GM21381 (cell line): ENCODE data around the gene MPRIP.
"Not testable (repeated sequence)": the region's sequence is repeated elsewhere in the genome, so short reads cannot be mapped to it uniquely, and the experiment has no call there.

Experiments
- ATAC-seq: cut with Tn5 transposase; IDR thresholded peaks from one replicate; pipeline ENCODE4 v1.9.1; 2021; ENCODE audit warnings: mild to moderate bottlenecking, moderate library complexity; ENCODE audit not compliant: unreplicated experiment

MPRIP gene

GRCh38 chr17:17125136-17126084, 83.2 kb downstream of the MPRIP start:
- no peak for ATAC-seq

- no peak for ATAC-seq
Observed at GRCh38 chr17:17126131-17127110, 84.2 kb downstream of the MPRIP start.

DNA sequence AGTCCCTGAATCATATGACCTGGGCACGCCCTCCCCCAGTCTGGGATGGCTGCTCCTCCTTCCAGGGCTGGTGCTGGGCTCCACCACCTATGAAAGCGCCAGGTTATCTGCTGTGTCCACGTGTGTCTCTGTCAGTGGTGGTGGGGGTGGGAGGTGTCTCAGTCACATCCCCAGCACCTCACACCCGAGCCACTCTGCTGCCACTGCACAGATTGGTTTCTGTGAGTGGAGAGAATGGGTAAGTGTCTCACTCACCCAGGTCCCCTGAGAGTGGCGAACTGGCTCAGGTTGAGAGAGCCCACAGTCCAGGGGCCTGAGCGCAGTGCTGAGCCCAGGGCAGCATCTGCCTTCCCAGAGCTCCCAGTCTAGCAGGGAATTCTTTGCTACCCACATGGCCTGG, 84.9 kb downstream of the MPRIP start:
- no peak for ATAC-seq

DNA sequence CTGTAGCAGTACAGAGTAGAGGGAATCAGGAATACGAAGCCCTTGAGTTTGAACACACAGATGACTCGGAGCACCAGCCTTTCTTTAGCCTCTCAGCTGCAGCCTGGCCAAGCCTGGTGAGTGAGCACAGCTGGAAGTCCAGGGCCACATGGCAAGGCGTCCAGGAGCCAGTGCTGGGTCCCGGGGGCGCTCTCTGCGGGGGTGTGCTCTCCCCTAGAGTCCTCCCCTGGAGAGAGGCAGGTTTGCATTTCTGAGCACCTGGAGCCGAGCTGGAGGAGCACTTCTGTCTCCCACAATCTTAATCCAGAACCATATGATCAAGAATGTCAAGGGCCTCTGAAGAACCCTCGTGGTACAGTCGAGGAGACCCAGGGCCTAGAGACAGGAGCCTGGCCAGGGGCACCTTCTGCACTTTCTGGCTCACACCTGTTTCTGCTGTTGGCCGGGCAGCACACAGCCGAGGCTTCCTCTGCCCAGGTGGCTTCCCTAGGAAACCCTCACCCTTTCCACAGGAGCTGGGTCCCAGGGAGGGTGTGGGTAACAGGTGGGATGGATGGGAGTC, 85.6 kb downstream of the MPRIP start:
- ATAC-seq = no peak

DNA sequence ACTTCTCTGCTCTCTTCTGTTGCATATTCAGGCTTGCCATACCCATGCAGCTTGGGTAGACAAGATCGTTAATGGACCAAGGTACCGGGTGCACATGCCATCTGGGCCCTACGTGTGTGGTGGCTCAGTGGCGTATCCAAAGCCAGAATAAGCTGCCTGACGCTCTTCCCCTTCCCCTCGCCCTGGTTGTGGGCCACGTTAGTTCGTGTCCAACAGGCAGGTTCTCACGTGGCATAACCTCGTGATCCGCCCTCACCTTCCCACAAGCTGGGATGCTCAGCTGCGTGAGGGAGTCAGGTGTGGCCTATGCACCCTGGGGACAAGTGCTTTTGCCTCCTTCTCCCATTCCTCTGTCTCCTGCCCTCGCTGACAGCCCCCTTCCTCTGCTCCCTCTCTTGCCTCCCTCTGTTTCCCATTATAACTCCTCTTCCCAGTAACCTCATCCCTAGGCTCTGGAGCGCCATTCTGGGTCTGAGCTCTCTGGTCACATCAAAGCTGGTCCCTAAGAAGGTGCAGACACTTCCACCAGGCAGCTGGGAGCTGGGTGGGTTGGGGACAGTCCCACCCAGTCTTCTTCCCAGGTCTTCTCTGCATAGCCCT, 86.3 kb downstream of the MPRIP start:
- ATAC-seq = no peak

- ATAC-seq = no peak
Observed at GRCh38 chr17:17129466-17129865, 87.2 kb downstream of the MPRIP start.

GRCh38 chr17:17130077-17130844, 88.0 kb downstream of the MPRIP start:
- no peak for ATAC-seq

- ATAC-seq = no peak
Observed at GRCh38 chr17:17131839-17132238, 89.6 kb downstream of the MPRIP start.

GRCh38 chr17:17132746-17133145, 90.5 kb downstream of the MPRIP start:
- ATAC-seq = no peak

DNA sequence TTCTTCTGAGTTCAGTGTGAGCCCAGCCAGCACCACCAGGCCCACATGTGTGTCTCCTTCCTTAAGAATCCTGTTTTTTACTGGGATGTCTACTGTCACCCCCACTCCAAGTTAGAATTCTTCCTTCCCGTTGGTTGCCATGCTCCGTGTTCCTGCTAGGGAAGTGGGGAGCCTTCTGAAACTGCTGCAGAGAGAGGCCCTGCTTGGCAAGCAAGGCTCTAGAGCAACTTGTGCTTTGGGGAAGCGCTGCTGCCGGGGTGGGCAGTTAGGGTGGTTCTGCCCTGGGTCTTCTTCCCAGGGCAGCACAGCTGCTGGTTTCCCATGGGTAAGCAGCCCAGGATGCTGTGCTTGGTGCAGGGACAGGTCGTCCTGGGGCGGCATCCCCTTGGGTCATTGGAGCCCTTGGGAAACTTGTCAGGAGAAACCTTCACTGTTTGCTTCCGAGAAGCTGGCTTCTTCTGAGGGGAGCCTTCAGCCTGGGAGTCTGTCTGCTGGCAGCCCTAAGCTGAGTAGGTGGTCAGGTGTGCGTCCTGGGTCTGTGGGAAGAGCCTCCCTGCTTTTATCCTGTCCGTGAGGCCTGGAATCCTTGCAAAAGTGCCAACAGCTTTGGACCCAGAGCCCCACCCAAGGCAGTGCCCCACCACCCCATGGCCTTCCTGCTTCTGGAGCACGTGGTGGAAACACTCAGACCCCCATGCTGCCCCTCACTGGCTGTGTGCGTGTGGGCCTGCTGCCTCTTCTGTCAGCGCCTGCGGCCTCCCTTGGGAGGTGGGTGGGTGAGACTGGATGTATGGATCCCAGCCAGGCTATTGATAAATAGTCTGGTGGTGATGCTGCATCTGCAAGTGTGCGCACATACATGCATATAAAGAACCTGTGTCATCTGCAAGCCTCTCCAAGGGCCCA, 92.0 kb downstream of the MPRIP start:
- ATAC-seq = no peak

DNA sequence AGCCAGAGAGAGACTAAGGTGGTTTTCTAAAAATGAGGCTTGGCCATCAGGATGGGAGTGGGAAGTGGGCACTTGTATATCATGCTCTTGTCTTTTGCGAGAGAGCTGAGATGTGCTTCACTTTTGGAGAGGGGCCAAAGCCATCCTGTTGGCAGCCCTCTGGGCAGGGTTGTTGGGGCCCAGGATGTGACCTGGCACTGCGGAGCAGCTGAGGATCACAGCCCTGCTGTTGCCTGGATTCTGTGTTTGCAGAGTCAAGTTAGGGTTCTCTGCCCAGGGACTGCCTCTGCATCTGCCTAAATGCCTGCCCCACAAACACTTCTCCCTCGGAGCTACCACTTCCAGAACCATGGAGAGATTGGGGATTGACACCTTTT, 92.7 kb downstream of the MPRIP start:
- no peak for ATAC-seq

DNA sequence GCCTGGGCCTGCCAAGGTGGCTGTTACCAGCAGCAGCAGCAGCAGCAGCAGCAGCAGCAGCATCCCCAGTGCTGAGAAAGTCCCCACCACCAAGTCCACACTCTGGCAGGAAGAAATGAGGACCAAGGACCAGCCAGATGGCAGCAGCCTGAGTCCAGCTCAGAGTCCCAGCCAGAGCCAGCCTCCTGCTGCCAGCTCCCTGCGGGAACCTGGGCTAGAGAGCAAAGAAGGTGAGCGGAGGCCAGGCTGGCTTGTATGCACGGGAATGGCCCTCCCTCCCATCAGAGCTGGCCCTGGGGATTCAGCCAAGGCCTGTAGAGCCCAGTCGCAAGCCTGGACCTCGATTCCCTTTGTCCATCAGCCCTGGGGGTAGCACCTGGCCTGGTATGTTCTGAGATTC, 94.0 kb downstream of the MPRIP start:
- not testable (repeated sequence) for ATAC-seq

DNA sequence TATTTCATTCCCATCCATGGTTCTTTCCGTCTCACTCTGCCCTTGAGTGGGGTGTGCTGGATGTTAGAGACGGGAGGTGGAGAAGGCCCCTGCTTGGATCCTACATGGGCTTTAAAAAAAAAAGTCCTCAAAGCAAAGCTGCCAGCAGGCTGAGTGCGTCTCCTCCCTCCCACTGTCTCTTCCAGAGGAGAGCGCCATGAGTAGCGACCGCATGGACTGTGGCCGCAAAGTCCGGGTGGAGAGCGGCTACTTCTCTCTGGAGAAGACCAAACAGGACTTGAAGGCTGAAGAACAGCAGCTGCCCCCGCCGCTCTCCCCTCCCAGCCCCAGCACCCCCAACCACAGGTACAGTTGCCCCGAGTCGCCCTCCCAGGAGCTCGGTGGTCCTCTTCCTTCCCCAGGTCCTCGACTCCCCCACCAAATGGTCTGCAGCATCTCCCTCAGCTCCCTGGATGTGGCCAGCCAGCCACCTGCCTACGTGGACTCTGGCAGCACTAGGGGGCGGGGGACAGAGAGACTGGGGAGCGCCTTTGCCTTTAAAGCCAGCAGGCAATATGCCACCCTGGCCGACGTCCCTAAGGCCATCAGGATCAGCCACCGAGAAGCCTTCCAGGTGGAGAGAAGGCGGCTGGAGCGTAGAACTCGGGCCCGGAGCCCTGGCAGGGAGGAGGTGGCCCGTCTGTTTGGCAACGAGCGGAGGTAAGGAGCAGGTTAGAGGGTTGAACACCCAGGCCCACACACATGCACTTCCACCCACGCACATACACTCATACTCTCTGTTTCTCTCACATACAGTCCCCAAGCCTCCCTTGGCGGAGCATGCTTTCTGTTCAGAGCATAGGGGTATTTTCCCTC, 95.7 kb downstream of the MPRIP start:
- no peak for ATAC-seq

DNA sequence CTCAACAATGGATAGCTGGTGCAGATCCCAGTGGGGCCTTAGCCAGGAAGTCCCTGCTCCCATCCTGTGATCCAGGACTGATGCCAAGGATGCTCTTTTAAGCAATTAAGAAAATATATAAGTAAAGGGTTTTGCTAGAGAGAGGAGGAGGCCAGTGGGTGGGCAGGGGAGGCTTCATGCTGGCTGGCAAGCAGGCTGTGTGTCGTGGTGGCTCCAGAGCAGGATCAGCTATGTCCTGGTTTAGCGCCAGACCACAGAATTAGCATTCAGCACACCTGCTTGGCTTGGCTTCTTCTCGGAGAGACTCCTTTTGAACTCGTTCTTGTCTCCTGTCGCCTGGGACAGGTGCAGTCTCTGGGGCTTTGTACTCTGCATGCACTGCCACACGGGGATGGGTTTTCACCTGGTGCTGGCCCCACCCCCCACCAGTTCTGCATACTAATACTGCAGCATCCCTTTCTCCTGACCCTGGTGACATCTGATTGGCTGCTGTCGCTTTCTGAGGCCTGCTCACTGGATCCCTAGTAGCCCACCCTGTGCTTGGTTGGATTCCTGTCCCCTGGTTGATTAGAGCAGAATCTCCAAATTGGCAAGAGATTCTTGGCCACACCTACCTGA, 97.8 kb downstream of the MPRIP start:
- ATAC-seq = no peak

DNA sequence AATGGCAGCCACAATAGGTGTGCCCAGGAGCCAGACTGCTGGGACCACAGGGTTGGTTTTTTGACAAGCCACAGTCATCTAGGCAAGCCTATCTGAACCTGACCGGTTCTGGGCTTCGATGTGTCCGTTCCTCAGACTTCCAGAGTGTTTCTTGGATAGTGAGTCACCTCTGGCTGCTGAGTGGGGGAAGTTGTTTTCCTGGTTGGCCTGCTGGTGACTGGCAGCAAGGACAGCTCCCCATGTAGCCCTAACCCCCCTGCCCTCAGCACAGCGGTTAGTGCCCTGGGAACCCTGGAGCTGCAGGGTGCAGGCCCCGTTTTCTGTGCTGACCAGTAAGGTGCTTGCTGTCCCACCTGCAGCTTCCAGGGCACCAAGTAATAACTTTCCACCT, 98.3 kb downstream of the MPRIP start:
- no peak for ATAC-seq

DNA sequence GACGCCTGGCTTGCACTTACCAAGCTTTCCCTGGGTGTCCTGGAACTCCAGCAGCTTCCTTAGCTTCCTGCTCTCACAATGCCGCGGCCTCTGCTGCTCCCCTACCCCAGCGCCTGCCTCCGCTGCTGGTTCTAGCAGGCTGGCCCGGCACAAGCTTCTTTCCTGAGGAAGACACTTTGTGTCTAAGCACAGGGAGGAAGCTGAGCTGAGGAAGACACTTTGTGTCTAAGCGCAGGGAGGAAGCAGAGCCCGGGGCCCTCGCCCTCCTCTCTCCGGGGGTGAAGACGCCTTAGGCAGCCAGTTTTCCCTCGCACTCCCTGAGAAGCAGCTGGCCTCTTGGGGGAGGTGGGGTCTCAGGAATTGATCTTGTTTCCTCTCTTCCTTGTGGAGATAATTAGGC, 99.0 kb downstream of the MPRIP start:
- ATAC-seq = no peak

- no peak for ATAC-seq
Observed at GRCh38 chr17:17141860-17142552, 99.7 kb downstream of the MPRIP start.
